ENCODE results near the gene PRAME.

DNA sequence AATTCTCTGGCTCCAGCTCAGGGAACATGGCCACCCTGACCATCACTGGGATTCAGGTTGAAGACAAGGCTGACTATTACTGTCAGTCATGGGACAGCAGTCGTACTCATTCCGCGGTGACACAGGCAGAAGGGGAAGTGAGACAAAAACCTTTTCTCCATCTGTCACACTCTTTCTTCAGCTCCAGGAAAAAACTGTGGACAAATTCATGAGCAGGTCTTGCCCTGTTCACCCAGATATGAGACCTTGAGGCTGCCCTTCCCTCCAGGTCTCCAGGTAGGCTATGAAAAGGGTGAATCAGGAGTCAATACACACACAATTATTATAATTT lies 46.0 kb upstream of the PRAME start:
- TF ChIP-seq, protein P1, sequence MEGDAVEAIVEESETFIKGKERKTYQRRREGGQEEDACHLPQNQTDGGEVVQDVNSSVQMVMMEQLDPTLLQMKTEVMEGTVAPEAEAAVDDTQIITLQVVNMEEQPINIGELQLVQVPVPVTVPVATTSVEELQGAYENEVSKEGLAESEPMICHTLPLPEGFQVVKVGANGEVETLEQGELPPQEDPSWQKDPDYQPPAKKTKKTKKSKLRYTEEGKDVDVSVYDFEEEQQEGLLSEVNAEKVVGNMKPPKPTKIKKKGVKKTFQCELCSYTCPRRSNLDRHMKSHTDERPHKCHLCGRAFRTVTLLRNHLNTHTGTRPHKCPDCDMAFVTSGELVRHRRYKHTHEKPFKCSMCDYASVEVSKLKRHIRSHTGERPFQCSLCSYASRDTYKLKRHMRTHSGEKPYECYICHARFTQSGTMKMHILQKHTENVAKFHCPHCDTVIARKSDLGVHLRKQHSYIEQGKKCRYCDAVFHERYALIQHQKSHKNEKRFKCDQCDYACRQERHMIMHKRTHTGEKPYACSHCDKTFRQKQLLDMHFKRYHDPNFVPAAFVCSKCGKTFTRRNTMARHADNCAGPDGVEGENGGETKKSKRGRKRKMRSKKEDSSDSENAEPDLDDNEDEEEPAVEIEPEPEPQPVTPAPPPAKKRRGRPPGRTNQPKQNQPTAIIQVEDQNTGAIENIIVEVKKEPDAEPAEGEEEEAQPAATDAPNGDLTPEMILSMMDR (IDR thresholded peaks at IDR 0.05): no peak
- no peak for TF ChIP-seq POLR2A (IDR thresholded peaks at IDR 0.05)
- TF ChIP-seq EP300 (IDR thresholded peaks at IDR 0.05): no peak
